Neuronal stem cell (in vitro differentiated cells): ENCODE data around the gene BTRC.

Source experiments
- DNase-seq: peaks from one replicate; pipeline ENCODE4 v3.0.0-alpha.2; 2013; ENCODE audit warnings: low spot score
- H2AFZ ChIP-seq: one replicate; pipeline ENCODE4 v1.6.1; 2013; ENCODE audit warnings: mild to moderate bottlenecking, low read length, inconsistent platforms
- H2AK5ac ChIP-seq: 2 replicates; pipeline ENCODE4 v1.6.1; 2013; ENCODE audit warnings: low read depth, mild to moderate bottlenecking, inconsistent platforms, low read length, moderate library complexity, mixed read lengths
- H2BK120ac ChIP-seq: 2 replicates; pipeline ENCODE4 v1.6.1; 2013; ENCODE audit warnings: low read depth, mild to moderate bottlenecking, inconsistent platforms, low read length, moderate library complexity, mixed read lengths
- H2BK12ac ChIP-seq: one replicate; pipeline ENCODE4 v1.6.1; 2013; ENCODE audit warnings: low read length, inconsistent platforms
- H2BK15ac ChIP-seq: 2 replicates; pipeline ENCODE4 v1.6.1; 2013; ENCODE audit warnings: mild to moderate bottlenecking, low read length, inconsistent platforms, mixed read lengths
- H2BK5ac ChIP-seq: one replicate; pipeline ENCODE4 v1.6.1; 2013; ENCODE audit warnings: inconsistent platforms, mild to moderate bottlenecking, low read length, moderate library complexity
- H3K14ac ChIP-seq: one replicate; pipeline ENCODE4 v1.6.1; 2013; ENCODE audit warnings: low read length, inconsistent platforms
- H3K18ac ChIP-seq: 2 replicates; pipeline ENCODE4 v1.6.1; 2013; ENCODE audit warnings: low read length, inconsistent platforms
- H3K23ac ChIP-seq: 2 replicates; pipeline ENCODE4 v1.6.1; 2013; ENCODE audit warnings: low read depth, mild to moderate bottlenecking, mixed read lengths, low read length, inconsistent platforms; ENCODE audit not compliant: poor library complexity
- H3K27ac ChIP-seq: replicated peaks from 3 replicates; pipeline ENCODE4 v1.5.1; 2013; ENCODE audit warnings: low read length, inconsistent platforms
- H3K27me3 ChIP-seq, 3 experiments: 2 replicates each; pipeline ENCODE4 v1.6.1; 2013; ENCODE audit warnings: low read length in 3 of 3, mild to moderate bottlenecking in 2 of 3, inconsistent platforms in 1 of 3, low read depth in 1 of 3, mixed read lengths in 1 of 3, moderate library complexity in 1 of 3; ENCODE audit not compliant: control insufficient read depth in 3 of 3, insufficient read depth in 3 of 3
- H3K36me3 ChIP-seq, 2 donors: replicated peaks in 1 of 2; 2 replicates each; pipeline ENCODE4 v1.6.1; 2013; ENCODE audit warnings: low read length in 2 of 2; ENCODE audit not compliant: control insufficient read depth in 2 of 2, insufficient read depth in 2 of 2
- H3K4ac ChIP-seq: 2 replicates; pipeline ENCODE4 v1.6.1; 2013; ENCODE audit warnings: inconsistent platforms, mild to moderate bottlenecking, low read length, moderate library complexity
- H3K4me1 ChIP-seq, 2 donors: 1 replicate in 1 of 2; 2 replicates in 1 of 2; pipeline ENCODE4 v1.6.1; 2013; ENCODE audit warnings: low read length in 2 of 2, low read depth in 1 of 2; ENCODE audit not compliant: control insufficient read depth in 2 of 2, insufficient read depth in 1 of 2
- H3K4me2 ChIP-seq: one replicate; pipeline ENCODE4 v1.6.1; 2013; ENCODE audit warnings: mild to moderate bottlenecking, low read length, inconsistent platforms; ENCODE audit not compliant: insufficient read depth, poor library complexity, severe bottlenecking
- H3K4me3 ChIP-seq, 2 donors: 2 replicates each; pipeline ENCODE4 v1.5.1; 2013; ENCODE audit warnings: low read length in 2 of 2, mild to moderate bottlenecking in 2 of 2, inconsistent platforms in 1 of 2, moderate library complexity in 1 of 2
- H3K79me1 ChIP-seq: one replicate; pipeline ENCODE4 v1.6.1; 2013; ENCODE audit warnings: low read depth, mild to moderate bottlenecking, inconsistent platforms, low read length, moderate library complexity
- H3K9ac ChIP-seq: one replicate; pipeline ENCODE4 v1.6.1; 2013; ENCODE audit warnings: mild to moderate bottlenecking, low read depth, low read length, inconsistent platforms; ENCODE audit not compliant: poor library complexity
- H3K9me3 ChIP-seq, 2 donors: replicated peaks in 1 of 2; 2 replicates each; pipeline versions ENCODE3 to v1.6.1; 2013; ENCODE audit warnings: low read length in 2 of 2, mild to moderate bottlenecking in 2 of 2, inconsistent platforms in 1 of 2, low read depth in 1 of 2, mixed read lengths in 1 of 2, moderate library complexity in 1 of 2; ENCODE audit not compliant: control insufficient read depth in 2 of 2, insufficient read depth in 1 of 2
- H4K8ac ChIP-seq: one replicate; pipeline ENCODE4 v1.6.1; 2013; ENCODE audit warnings: low read depth, mild to moderate bottlenecking, inconsistent platforms, low read length, moderate library complexity
- H4K91ac ChIP-seq: one replicate; pipeline ENCODE4 v1.6.1; 2013; ENCODE audit warnings: low read length, low read depth, mild to moderate bottlenecking, inconsistent platforms; ENCODE audit not compliant: poor library complexity
- WGBS, 2 donors: extraction: QIAGEN DNeasy Blood & Tissue Kit; methylation state at CpG; one replicate each; pipeline ENCODE4 v1.1.7; 2013; ENCODE audit warnings: missing lambda C conversion rate in 2 of 2, mixed read lengths in 1 of 2; ENCODE audit not compliant: insufficient read length in 2 of 2, insufficient replicate concordance in 1 of 2; ENCODE audit errors: extremely low coverage in 2 of 2; 5-methylcytosine and 5-hydroxymethylcytosine counted together

BTRC gene

GRCh38 chr10:101595591-101596433, 241.8 kb downstream of the BTRC start:
- no peak overlapping the region for H4K8ac ChIP-seq
- no peak overlapping the region for H3K18ac ChIP-seq
- no peaks in the 10 kb centered on the region for H3K79me1 ChIP-seq
- no peak overlapping the region for H2AFZ ChIP-seq
- no peak overlapping the region for H2BK12ac ChIP-seq
- no peak overlapping the region for H4K91ac ChIP-seq
- no peak overlapping the region for H3K14ac ChIP-seq
- H3K4me3 ChIP-seq = no peak overlapping the region
- no peak overlapping the region for H2BK120ac ChIP-seq
- no peak for DNase-seq
- no CpG with 5 or more reads among the region's 13 CpGs for WGBS, 2 donors
- no peak overlapping the region for H2BK15ac ChIP-seq
- peaks cover 0 to 7% of the 10 kb centered on the region in 2 donors for H3K4me1 ChIP-seq
- no peak overlapping the region for H3K27ac ChIP-seq
- no peaks in the 10 kb centered on the region for H3K9me3 ChIP-seq
- peaks cover 2 to 3% of the 10 kb centered on the region in 2 donors for H3K36me3 ChIP-seq
- no peaks in the 10 kb centered on the region for H3K27me3 ChIP-seq
- no peak overlapping the region for H3K23ac ChIP-seq
- H2AK5ac ChIP-seq = no peak overlapping the region
- H3K9ac ChIP-seq = no peak overlapping the region
- H3K4me2 ChIP-seq = no peak overlapping the region
- H3K4ac ChIP-seq = no peak overlapping the region
- H2BK5ac ChIP-seq = no peak overlapping the region

GRCh38 chr10:101597091-101597900, 243.3 kb downstream of the BTRC start:
- H4K8ac ChIP-seq = no peak overlapping the region
- peak; percentile 37 for DNase-seq
- H3K27me3 ChIP-seq = no peaks in the 10 kb centered on the region
- no peak overlapping the region for H3K4ac ChIP-seq
- no peak overlapping the region for H2BK15ac ChIP-seq
- no peak overlapping the region for H3K9ac ChIP-seq
- H2BK5ac ChIP-seq = no peak overlapping the region
- no peak overlapping the region for H2AFZ ChIP-seq
- no peak overlapping the region for H2BK120ac ChIP-seq
- no peak overlapping the region for H3K23ac ChIP-seq
- no peak overlapping the region for H3K14ac ChIP-seq
- H3K18ac ChIP-seq = no peak overlapping the region
- no peak overlapping the region for H2AK5ac ChIP-seq
- H4K91ac ChIP-seq = no peak overlapping the region
- H3K9me3 ChIP-seq = no peaks in the 10 kb centered on the region
- no peak overlapping the region for H2BK12ac ChIP-seq
- H3K4me3 ChIP-seq = no peak overlapping the region
- peaks cover 2 to 6% of the 10 kb centered on the region in 2 donors for H3K36me3 ChIP-seq
- peaks cover 0 to 7% of the 10 kb centered on the region in 2 donors for H3K4me1 ChIP-seq
- H3K27ac ChIP-seq = no peak overlapping the region
- no CpG with 5 or more reads among the region's 14 CpGs for WGBS, 2 donors
- no peak overlapping the region for H3K4me2 ChIP-seq
- H3K79me1 ChIP-seq = no peaks in the 10 kb centered on the region

GRCh38 chr10:101601541-101601940, 247.6 kb downstream of the BTRC start:
- peaks cover 4 to 6% of the 10 kb centered on the region in 2 donors for H3K36me3 ChIP-seq
- H3K27ac ChIP-seq = no peak overlapping the region
- H2AK5ac ChIP-seq = peak overlapping the region; percentile 24
- H2BK15ac ChIP-seq = no peak overlapping the region
- no peak overlapping the region for H2AFZ ChIP-seq
- no peak overlapping the region for H3K4me2 ChIP-seq
- no peak overlapping the region for H3K4me3 ChIP-seq
- H3K79me1 ChIP-seq = no peaks in the 10 kb centered on the region
- H3K18ac ChIP-seq = no peak overlapping the region
- no peak overlapping the region for H3K9ac ChIP-seq
- no peak overlapping the region for H2BK5ac ChIP-seq
- no peak for DNase-seq
- no peak overlapping the region for H3K14ac ChIP-seq
- no peak overlapping the region for H4K8ac ChIP-seq
- H4K91ac ChIP-seq = no peak overlapping the region
- H3K27me3 ChIP-seq = no peaks in the 10 kb centered on the region
- H3K9me3 ChIP-seq = no peaks in the 10 kb centered on the region
- peaks cover 0 to 9% of the 10 kb centered on the region in 2 donors for H3K4me1 ChIP-seq
- WGBS, 2 donors = no CpG with 5 or more reads among the region's 1 CpG
- H3K4ac ChIP-seq = no peak overlapping the region
- H2BK12ac ChIP-seq = no peak overlapping the region
- H3K23ac ChIP-seq = no peak overlapping the region
- no peak overlapping the region for H2BK120ac ChIP-seq
